ENCODE results near the gene ABCB4. TPM values are rescaled to one million over a fixed set of nuclear protein-coding genes. Genes with fewer than 3 reads are reported as not detected.

ABCB4 gene
- total and polyA plus RNA-seq, 2 of the 8 experiments (the other 6 are each of a cell fraction or from before 2014, with no cell fraction given) = 0.54 to 0.60 TPM

DNA sequence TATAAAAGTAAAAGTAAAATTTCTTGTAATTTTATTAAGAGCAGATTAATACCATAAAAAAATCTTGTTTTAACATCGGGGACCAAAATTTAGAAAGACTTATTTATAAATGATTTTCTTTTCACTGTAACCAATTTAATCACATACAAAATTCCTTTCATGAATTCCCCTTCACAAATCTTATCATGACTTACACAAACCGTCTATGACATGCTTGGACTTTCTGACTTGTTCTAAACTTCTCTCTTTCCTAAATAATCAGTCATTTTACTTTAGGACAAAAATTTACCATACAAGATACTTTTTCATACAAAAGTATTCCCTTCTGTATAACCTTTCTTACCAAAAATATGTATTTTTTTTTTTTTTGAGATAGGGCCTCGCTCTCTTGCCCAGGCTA lies 120.7 kb downstream of the ABCB4 start:
- Histone ChIP-seq H4K8ac (ENCODE audit: extremely low read depth, insufficient read depth, low read length) (no peak overlapping the region), H2BK120ac (replicated peaks; ENCODE audit: low read depth, low read length) (no peak overlapping the region), H3K4me2 (ENCODE audit: insufficient read depth in 1 of 2, low read depth in 2 of 2, low read length in 2 of 2) (no peak overlapping the region), H3K4ac (replicated peaks; ENCODE audit: insufficient read length, low read depth, low read length) (no peak overlapping the region), H3K27me3 (replicated peaks in 1 of 4; ENCODE audit: control insufficient read depth in 3 of 4, extremely low read depth in 1 of 4, insufficient read depth in 3 of 4, low read length in 3 of 4) (no peaks in the 10 kb centered on the region), H4K91ac (replicated peaks; ENCODE audit: insufficient read length, low read length) (no peak overlapping the region), H4K20me1 (replicated peaks in 1 of 2; ENCODE audit: control insufficient read depth in 1 of 2, insufficient read depth in 2 of 2, low read length in 2 of 2) (no peaks in the 10 kb centered on the region), H3K36me3 (ENCODE audit: control insufficient read depth in 2 of 4, insufficient read depth in 4 of 4, low read length in 3 of 4) (peaks cover 0 to 59% (median 20%) of the 10 kb centered on the region in 4 experiments; a peak in 4 of 8 replicates), H3K27ac (ENCODE audit: low read depth, low read length) (no peak overlapping the region), H3K9me3 (ENCODE audit: insufficient read depth in 2 of 2, low read depth in 1 of 2, low read length in 1 of 2) (peaks cover 40 to 43% of the 10 kb centered on the region in 2 experiments), H3K18ac (ENCODE audit: extremely low read depth, low read length) (no peak overlapping the region), H2AK5ac (ENCODE audit: low read depth, low read length) (no peak overlapping the region), H3K23me2 (ENCODE audit: low read depth, low read length) (no peaks in the 10 kb centered on the region), H3K79me1 (ENCODE audit: low read depth, low read length) (no peaks in the 10 kb centered on the region), H4K5ac (ENCODE audit: insufficient read length, low read depth, low read length) (no peak overlapping the region), H3K4me3 (ENCODE audit: extremely low read depth in 1 of 4, insufficient read depth in 2 of 4, low read depth in 3 of 4, low read length in 4 of 4) (no peak overlapping the region), H3K9ac (replicated peaks in 1 of 4; ENCODE audit: extremely low read depth in 1 of 4, low read depth in 3 of 4, low read length in 3 of 4) (no peak overlapping the region), H3K79me2 (ENCODE audit: control insufficient read depth in 1 of 2, insufficient read depth in 2 of 2, low read length in 2 of 2) (no peaks in the 10 kb centered on the region), H3K56ac (replicated peaks; ENCODE audit: insufficient read length, low read depth, low read length) (no peak overlapping the region), H2AFZ (ENCODE audit: low read length) (no peak overlapping the region), H2BK15ac (ENCODE audit: low read length) (no peak overlapping the region), H2BK12ac (ENCODE audit: low read depth, low read length) (no peak overlapping the region), H3K4me1 (replicated peaks in 1 of 4; ENCODE audit: control insufficient read depth in 3 of 4, insufficient read depth in 4 of 4, low read length in 3 of 4) (no peaks in the 10 kb centered on the region), H3K23ac (ENCODE audit: insufficient read length) (no peak overlapping the region), H2BK5ac (ENCODE audit: low read depth, low read length) (no peak overlapping the region), H3K14ac (ENCODE audit: insufficient read length) (no peak overlapping the region), H2BK20ac (ENCODE audit: low read length) (no peak overlapping the region)
- WGBS, 2 experiments (ENCODE audit: extremely low coverage in 1 of 2, insufficient coverage in 1 of 2, insufficient read length in 1 of 2, insufficient replicate concordance in 2 of 2, low coverage in 1 of 2, low lambda C conversion rate in 2 of 2, missing lambda C conversion rate in 1 of 2) = 71% methylated on average over 3 of the region's 3 CpGs; no CpG with 5 or more reads in 1 of the 2 experiments
- ChIA-PET POLR2A (ENCODE audit: partially characterized antibody) (no interaction called here), CTCF (ENCODE audit: partially characterized antibody) (no interaction called here)
- FAIRE-seq (no peak), DNase-seq (ENCODE audit: low read depth in 1 of 2, low spot score in 2 of 2) (no peak)
- TF ChIP-seq MAX (IDR thresholded peaks at IDR 0.05) = no peak
- peak; percentile 11; the same call in 1 of the 2 replicates for TF ChIP-seq YY1 (IDR thresholded peaks at IDR 0.05; ENCODE audit: low read depth, low read length)

Other genes with a start within 250 kb of the ABCB4 start
- 5.6 and 6.1 TPM in 2 replicates for gene CROT, start 130.0 kb downstream of the ABCB4 start, total RNA-seq (2021; fragmentation: NEBNext Ultra II Directional; extraction: Animal tissue kit (Norgen Biotek cat#: 25700))
- 1.3 and 2.2 TPM in 2 replicates for gene CROT, start 130.0 kb downstream of the ABCB4 start, polyA plus RNA-seq (2011; rRNA removed)
- 0.88 and 1.2 TPM in 2 replicates for gene ABCB1, start 125.2 kb upstream of the ABCB4 start, total RNA-seq (2021; fragmentation: NEBNext Ultra II Directional; extraction: Animal tissue kit (Norgen Biotek cat#: 25700))
- 0.30 and 0.51 TPM in 2 replicates for gene ABCB1, start 125.2 kb upstream of the ABCB4 start, polyA plus RNA-seq (2011; rRNA removed)
- gene RUNDC3B, start 152.7 kb upstream of the ABCB4 start, total RNA-seq (2021; fragmentation: NEBNext Ultra II Directional; extraction: Animal tissue kit (Norgen Biotek cat#: 25700)) = 1.2 TPM in 2 replicates
- 0.13 and 0.29 TPM in 2 replicates for gene RUNDC3B, start 152.7 kb upstream of the ABCB4 start, polyA plus RNA-seq (2011; rRNA removed)